Endothelial cell of umbilical vein (primary cell): ENCODE measurements around the gene STK11IP.

ENCODE experiments used
- CTCF ChIP-seq, 2 donors: IDR thresholded peaks; 1 replicate in 1 of 2; 2 replicates in 1 of 2; pipeline ENCODE4 v1.5.1; 2011; ENCODE audit warnings: low read length in 2 of 2, mild to moderate bottlenecking in 2 of 2, moderate library complexity in 2 of 2, control low read depth in 1 of 2, inconsistent platforms in 1 of 2, low read depth in 1 of 2; ENCODE audit not compliant: insufficient read depth in 1 of 2; ENCODE audit errors: extremely low read depth in 1 of 2
- EZH2 ChIP-seq: IDR thresholded peaks from 2 replicates; pipeline ENCODE4 v1.6.1; 2012; ENCODE audit warnings: borderline replicate concordance, low read depth, mild to moderate bottlenecking, moderate library complexity, low read length, inconsistent platforms; ENCODE audit not compliant: severe bottlenecking
- FOS ChIP-seq: IDR thresholded peaks from 2 replicates; pipeline ENCODE4 v1.6.1; 2011; ENCODE audit warnings: mild to moderate bottlenecking, low read length, moderate library complexity, borderline replicate concordance; ENCODE audit not compliant: insufficient read depth
- GATA2 ChIP-seq: IDR thresholded peaks from 2 replicates; pipeline ENCODE4 v1.7.0; 2011; ENCODE audit warnings: low read depth, mild to moderate bottlenecking, moderate library complexity, mixed read lengths, low read length; ENCODE audit not compliant: insufficient read length, insufficient read depth
- JUN ChIP-seq: IDR thresholded peaks from 2 replicates; pipeline ENCODE4 v1.6.1; 2011; ENCODE audit warnings: borderline replicate concordance, low read depth; ENCODE audit not compliant: insufficient read length, insufficient read depth
- MAX ChIP-seq: IDR thresholded peaks from 2 replicates; pipeline ENCODE4 v1.6.1; 2011; ENCODE audit not compliant: insufficient read depth, insufficient read length
- MYC ChIP-seq: IDR thresholded peaks from one replicate; pipeline ENCODE4 v1.6.1; 2011; ENCODE audit warnings: mild to moderate bottlenecking, low read depth, low read length
- POLR2A ChIP-seq: IDR thresholded peaks from 2 replicates; pipeline ENCODE4 v1.6.1; 2012; ENCODE audit warnings: low read depth, mild to moderate bottlenecking, control low read depth, low read length
- POLR2AphosphoS5 ChIP-seq: IDR thresholded peaks from 2 replicates; pipeline ENCODE4 v1.6.1; 2012; ENCODE audit warnings: low read depth, mild to moderate bottlenecking, control low read depth, low read length, moderate library complexity; ENCODE audit not compliant: insufficient read depth

GRCh38 chr2:219553463-219553963 lies 44.1 kb upstream of the STK11IP start:
- TF ChIP-seq POLR2A (no peak), CTCF (IDR thresholded peaks at IDR 0.05; ENCODE audit: extremely low read depth in 1 of 2, insufficient read depth in 1 of 2, low read depth in 1 of 2, low read length in 2 of 2) (no peak), EZH2 (no peak), MYC (no peak), FOS (no peak), POLR2AphosphoS5 (no peak), GATA2 (no peak), MAX (no peak), JUN (no peak)
